HepG2 (cell line): Measurements from ENCODE around the gene CHDH. TPM values are rescaled to one million over a fixed set of nuclear protein-coding genes. Genes with fewer than 3 reads are reported as not detected.

Experiments
- ATAC-seq: fragments of 200-7000 bp; cut with Tn5 transposase; 3 replicates; pipeline ENCODE4 v1.9.1; 2020; ENCODE audit warnings: mild to moderate bottlenecking, moderate library complexity
- BruUV-seq: library from RNA; stranded (reverse); fragments of 400-500 nt; replicated peaks from 2 replicates; lab custom pipeline; 2021; lab: Mats Ljungman, UMichigan
- CTCF ChIA-PET: fragments of 300-600 bp; formaldehyde crosslinking; extraction: SDS; loops from one replicate; lab custom pipeline; 2021; ENCODE audit warnings: low total read pairs, inconsistent platforms, low intra/inter-chr PET ratio; lab: Yijun Ruan, JAX
- POLR2A ChIA-PET: fragments of 350-600 bp; sonication (Branson Sonifier 250); formaldehyde crosslinking; loops from one replicate; lab custom pipeline; 2020; ENCODE audit warnings: antibody characterized with exemption, inconsistent platforms; lab: Yijun Ruan, JAX
- DNase-seq: peaks from one replicate; pipeline ENCODE4 v3.0.0-alpha.2; 2015; ENCODE audit warnings: low spot score
- FAIRE-seq: peaks from 3 replicates; lab custom pipeline; 2011; peaks lifted over from hg19 to GRCh38; lab: Jason Lieb, UNC
- H2AFZ ChIP-seq: one replicate; pipeline ENCODE4 v1.6.1; 2011; ENCODE audit warnings: low read length, inconsistent platforms
- H3K27ac ChIP-seq: fragments of 300-600 bp; 3 replicates; pipeline ENCODE4 v1.8.0; 2011; ENCODE audit warnings: mixed run types, mild to moderate bottlenecking, mixed read lengths, low read length, inconsistent platforms; ENCODE audit not compliant: insufficient read depth; ENCODE audit errors: extremely low read length
- H3K27me3 ChIP-seq, 2 experiments: fragments of 200-600 bp in 1 of 2; 2 replicates in 1 of 2; 3 replicates in 1 of 2; pipeline versions ENCODE4 v1.6.0 to v1.8.0; 2011; ENCODE audit warnings: low read length in 2 of 2, mild to moderate bottlenecking in 2 of 2, moderate library complexity in 2 of 2, inconsistent platforms in 1 of 2; ENCODE audit not compliant: insufficient read depth in 2 of 2, control insufficient read depth in 1 of 2
- H3K36me3 ChIP-seq, 2 experiments: fragments of 200-600 bp in 1 of 2; replicated peaks in 1 of 2; 2 replicates in 1 of 2; 3 replicates in 1 of 2; pipeline versions ENCODE4 v1.5.1 to v1.8.0; 2011; ENCODE audit warnings: low read length in 2 of 2, inconsistent platforms in 1 of 2; ENCODE audit not compliant: insufficient read depth in 2 of 2, control insufficient read depth in 1 of 2
- H3K4me1 ChIP-seq: 2 replicates; pipeline ENCODE4 v1.5.1; 2012; ENCODE audit warnings: low read length, inconsistent platforms; ENCODE audit not compliant: insufficient read depth
- H3K4me2 ChIP-seq: 2 replicates; pipeline ENCODE4 v1.6.0; 2011; ENCODE audit warnings: low read depth, low read length, inconsistent platforms
- H3K4me3 ChIP-seq, 3 experiments: fragments of 200-600 bp in 1 of 3; sonication (generic), shearing (Covaris generic) in 1 of 3; replicated peaks in 1 of 3; 2 replicates each; pipeline ENCODE4 v1.5.1; 2011 to 2016; ENCODE audit warnings: low read length in 3 of 3, inconsistent platforms in 2 of 3, low read depth in 2 of 3, mild to moderate bottlenecking in 2 of 3, control low read depth in 1 of 3, mixed read lengths in 1 of 3; ENCODE audit not compliant: insufficient read depth in 1 of 3
- H3K79me2 ChIP-seq: one replicate; pipeline ENCODE4 v1.6.1; 2011; ENCODE audit warnings: low read length, inconsistent platforms; ENCODE audit not compliant: insufficient read depth
- H3K9ac ChIP-seq: 2 replicates; pipeline ENCODE4 v1.6.0; 2011; ENCODE audit warnings: mild to moderate bottlenecking, low read depth, low read length, inconsistent platforms; ENCODE audit not compliant: insufficient read depth
- H3K9me3 ChIP-seq: 2 replicates; pipeline ENCODE4 v1.5.1; 2012; ENCODE audit warnings: mild to moderate bottlenecking, low read length
- H4K20me1 ChIP-seq: 2 replicates; pipeline ENCODE4 v1.6.0; 2011; ENCODE audit warnings: inconsistent platforms, mild to moderate bottlenecking, low read length, moderate library complexity; ENCODE audit not compliant: insufficient read depth
- DNMT3B ChIP-seq: conservative IDR thresholded peaks from 2 replicates; pipeline ENCODE4 v1.6.1; 2016; ENCODE audit warnings: missing biosample characterization, control low read depth
- RBM22 ChIP-seq: fragments of 200-400 bp; formaldehyde crosslinking; optimal IDR thresholded peaks from 2 replicates; pipeline ENCODE3; 2017; ENCODE audit warnings: mild to moderate bottlenecking, low read length, moderate library complexity
- ZC3H13 ChIP-seq: sonication (generic); formaldehyde crosslinking; IDR thresholded peaks from 2 replicates; pipeline ENCODE4 v1.8.1; 2023; ENCODE audit warnings: mild to moderate bottlenecking, missing genetic modification reagents, moderate library complexity
- WGBS: methylation state at CpG from one replicate; pipeline ENCODE4 v1.1.6; 2017; ENCODE audit warnings: low lambda C conversion rate; 5-methylcytosine and 5-hydroxymethylcytosine counted together
- in situ Hi-C: cut with HindIII; loops from 2 replicates; pipeline ENCODE4 v1.10.0; 2017; ENCODE audit warnings: low pct_unique_long_range_greater_than_20kb; ENCODE audit not compliant: extremely low pct_ligation_motif_present
- intact Hi-C: fragments of 100-400 bp; cut with micrococcal nuclease; formaldehyde crosslinking; loops from one replicate; pipeline ENCODE4 v1.10.0; 2022; ENCODE audit not compliant: unreplicated experiment
- polyA plus RNA-seq, 8 experiments: library from polyadenylated mRNA; depleted of rRNA in 3 of 8; stranded (reverse) in 7 of 8; unstranded in 1 of 8; fragments of >200 nt; fragmentation: Illumina TruSeq in 4 of 8; extraction: Trizol in 4 of 8; gene quantifications; 2 replicates each; pipeline versions ENCODE4 v1.2.1 to v1.2.3, GENCODE V29; 2011 to 2016; ENCODE audit warnings: low read depth in 4 of 8, missing spikeins in 1 of 8, mixed read lengths in 1 of 8; ENCODE audit not compliant: insufficient read depth in 1 of 8
- total RNA-seq, 5 experiments: library from RNA; depleted of rRNA; stranded (reverse); fragments of >200 nt; fragmentation: Illumina TruSeq; extraction: Trizol; gene quantifications; 2 replicates each; pipeline ENCODE4 v1.2.3, GENCODE V29; 2016; ENCODE audit warnings: low read depth in 1 of 5
- TF ChIP-seq, protein P1 (sequence below): sonication (generic); formaldehyde crosslinking; IDR thresholded peaks from 2 replicates; pipeline ENCODE4 v1.4.0; 2020; ENCODE audit warnings: missing genetic modification reagents

Gene CHDH
- total and polyA plus RNA-seq, 2 of the 13 experiments (the other 11 are each of a cell fraction or from before 2014, with no cell fraction given): 28.1 to 48.9 TPM

DNA sequence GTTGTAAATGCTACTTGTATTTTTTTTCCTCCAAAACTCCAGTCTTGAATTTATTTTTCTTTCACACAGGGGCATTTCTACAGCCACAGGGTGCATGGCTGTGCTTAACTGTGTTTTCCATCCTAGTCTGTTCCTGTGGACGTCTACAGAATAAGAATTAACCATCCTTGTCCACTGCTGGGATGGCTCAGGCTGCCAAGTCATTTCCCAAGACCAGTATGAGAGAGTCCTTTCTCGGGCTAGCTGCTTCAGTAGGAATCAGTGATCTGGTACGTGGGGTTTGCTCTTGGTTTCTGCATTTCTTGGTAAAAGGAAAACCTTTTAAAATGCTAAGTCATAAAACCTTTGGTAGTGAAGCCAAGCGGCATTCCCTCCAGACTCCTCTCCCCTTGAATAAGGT, 29.8 kb downstream of the CHDH start:
- no peak overlapping the region for H2AFZ ChIP-seq
- H4K20me1 ChIP-seq: peaks cover 14% of the 10 kb centered on the region
- no peaks in the 10 kb centered on the region for H3K9me3 ChIP-seq
- intact Hi-C loops: no loop called here
- no peak overlapping the region for H3K27ac ChIP-seq
- in situ Hi-C loops: no loop called here
- no peak overlapping the region for H3K9ac ChIP-seq
- H3K27me3 ChIP-seq: no peaks in the 10 kb centered on the region
- TF ChIP-seq DNMT3B (CRISPR knock-in tag): no peak
- TF ChIP-seq, protein P1, sequence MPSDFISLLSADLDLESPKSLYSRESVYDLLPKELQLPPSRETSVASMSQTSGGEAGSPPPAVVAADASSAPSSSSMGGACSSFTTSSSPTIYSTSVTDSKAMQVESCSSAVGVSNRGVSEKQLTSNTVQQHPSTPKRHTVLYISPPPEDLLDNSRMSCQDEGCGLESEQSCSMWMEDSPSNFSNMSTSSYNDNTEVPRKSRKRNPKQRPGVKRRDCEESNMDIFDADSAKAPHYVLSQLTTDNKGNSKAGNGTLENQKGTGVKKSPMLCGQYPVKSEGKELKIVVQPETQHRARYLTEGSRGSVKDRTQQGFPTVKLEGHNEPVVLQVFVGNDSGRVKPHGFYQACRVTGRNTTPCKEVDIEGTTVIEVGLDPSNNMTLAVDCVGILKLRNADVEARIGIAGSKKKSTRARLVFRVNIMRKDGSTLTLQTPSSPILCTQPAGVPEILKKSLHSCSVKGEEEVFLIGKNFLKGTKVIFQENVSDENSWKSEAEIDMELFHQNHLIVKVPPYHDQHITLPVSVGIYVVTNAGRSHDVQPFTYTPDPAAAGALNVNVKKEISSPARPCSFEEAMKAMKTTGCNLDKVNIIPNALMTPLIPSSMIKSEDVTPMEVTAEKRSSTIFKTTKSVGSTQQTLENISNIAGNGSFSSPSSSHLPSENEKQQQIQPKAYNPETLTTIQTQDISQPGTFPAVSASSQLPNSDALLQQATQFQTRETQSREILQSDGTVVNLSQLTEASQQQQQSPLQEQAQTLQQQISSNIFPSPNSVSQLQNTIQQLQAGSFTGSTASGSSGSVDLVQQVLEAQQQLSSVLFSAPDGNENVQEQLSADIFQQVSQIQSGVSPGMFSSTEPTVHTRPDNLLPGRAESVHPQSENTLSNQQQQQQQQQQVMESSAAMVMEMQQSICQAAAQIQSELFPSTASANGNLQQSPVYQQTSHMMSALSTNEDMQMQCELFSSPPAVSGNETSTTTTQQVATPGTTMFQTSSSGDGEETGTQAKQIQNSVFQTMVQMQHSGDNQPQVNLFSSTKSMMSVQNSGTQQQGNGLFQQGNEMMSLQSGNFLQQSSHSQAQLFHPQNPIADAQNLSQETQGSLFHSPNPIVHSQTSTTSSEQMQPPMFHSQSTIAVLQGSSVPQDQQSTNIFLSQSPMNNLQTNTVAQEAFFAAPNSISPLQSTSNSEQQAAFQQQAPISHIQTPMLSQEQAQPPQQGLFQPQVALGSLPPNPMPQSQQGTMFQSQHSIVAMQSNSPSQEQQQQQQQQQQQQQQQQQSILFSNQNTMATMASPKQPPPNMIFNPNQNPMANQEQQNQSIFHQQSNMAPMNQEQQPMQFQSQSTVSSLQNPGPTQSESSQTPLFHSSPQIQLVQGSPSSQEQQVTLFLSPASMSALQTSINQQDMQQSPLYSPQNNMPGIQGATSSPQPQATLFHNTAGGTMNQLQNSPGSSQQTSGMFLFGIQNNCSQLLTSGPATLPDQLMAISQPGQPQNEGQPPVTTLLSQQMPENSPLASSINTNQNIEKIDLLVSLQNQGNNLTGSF: no peak
- TF ChIP-seq ZC3H13 (CRISPR knock-in tag): 0 out of 2 replicates have a peak, but pooled peaks have one; percentile 2
- peak; percentile 90 for TF ChIP-seq RBM22
- ChIA-PET CTCF (no interaction called here), POLR2A (interaction anchor here (12.1 kb wide), 1 partner anchor 27 kb away, joined by 156 read pairs; the partner anchor contains the start of gene CHDH)
- H3K4me1 ChIP-seq: peaks cover 41% of the 10 kb centered on the region
- H3K4me3 ChIP-seq: no peak overlapping the region
- ATAC-seq (no peak), DNase-seq (no peak), FAIRE-seq (no peak)
- H3K36me3 ChIP-seq: peaks cover 37 to 61% of the 10 kb centered on the region in 2 experiments
- no peak overlapping the region for H3K4me2 ChIP-seq
- H3K79me2 ChIP-seq: no peaks in the 10 kb centered on the region
- 86% methylated on average over 4 of the region's 4 CpGs for WGBS
- BruUV-seq: no TSS peak
